HG02759 (cell line): ENCODE measurements around the gene MCFD2.

ENCODE experiments used
- ATAC-seq: cut with Tn5 transposase; IDR thresholded peaks from one replicate; pipeline ENCODE4 v1.9.1; 2021; ENCODE audit warnings: mild to moderate bottlenecking, moderate library complexity; ENCODE audit not compliant: unreplicated experiment

MCFD2 gene

DNA sequence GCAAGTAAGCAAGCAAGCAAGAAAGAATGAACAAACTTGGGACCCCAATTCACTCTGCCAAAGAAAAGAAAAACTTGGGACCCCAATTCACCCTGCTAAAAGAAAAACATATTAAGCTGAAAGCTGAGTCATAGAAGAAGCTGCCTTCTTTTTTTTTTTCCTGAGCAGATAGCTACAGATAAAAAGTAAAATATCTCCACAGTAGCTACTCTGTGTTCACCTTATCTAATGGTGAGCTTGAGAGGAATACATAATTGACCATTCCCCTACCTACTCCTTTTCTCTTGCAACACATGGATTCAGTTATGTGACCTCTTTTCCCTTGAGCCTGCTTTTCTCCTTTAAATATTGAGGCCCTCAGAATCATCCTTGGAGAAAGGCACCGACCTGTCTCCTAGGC lies 63.0 kb downstream of the MCFD2 start:
- no peak for ATAC-seq

GRCh38 chr2:46852124-46852523 lies 63.5 kb downstream of the MCFD2 start:
- ATAC-seq: no peak
